Measurements from ENCODE around the gene GPR158. TPM values are rescaled to one million over a fixed set of nuclear protein-coding genes. Genes with fewer than 3 reads are reported as not detected.
A peak's percentile ranks its signal among the peaks of the same experiment; 100 is the strongest.
"Not testable (repeated sequence)": the region's sequence is repeated elsewhere in the genome, so short reads cannot be mapped to it uniquely, and the experiment has no call there.

The GPR158 gene, protein sequence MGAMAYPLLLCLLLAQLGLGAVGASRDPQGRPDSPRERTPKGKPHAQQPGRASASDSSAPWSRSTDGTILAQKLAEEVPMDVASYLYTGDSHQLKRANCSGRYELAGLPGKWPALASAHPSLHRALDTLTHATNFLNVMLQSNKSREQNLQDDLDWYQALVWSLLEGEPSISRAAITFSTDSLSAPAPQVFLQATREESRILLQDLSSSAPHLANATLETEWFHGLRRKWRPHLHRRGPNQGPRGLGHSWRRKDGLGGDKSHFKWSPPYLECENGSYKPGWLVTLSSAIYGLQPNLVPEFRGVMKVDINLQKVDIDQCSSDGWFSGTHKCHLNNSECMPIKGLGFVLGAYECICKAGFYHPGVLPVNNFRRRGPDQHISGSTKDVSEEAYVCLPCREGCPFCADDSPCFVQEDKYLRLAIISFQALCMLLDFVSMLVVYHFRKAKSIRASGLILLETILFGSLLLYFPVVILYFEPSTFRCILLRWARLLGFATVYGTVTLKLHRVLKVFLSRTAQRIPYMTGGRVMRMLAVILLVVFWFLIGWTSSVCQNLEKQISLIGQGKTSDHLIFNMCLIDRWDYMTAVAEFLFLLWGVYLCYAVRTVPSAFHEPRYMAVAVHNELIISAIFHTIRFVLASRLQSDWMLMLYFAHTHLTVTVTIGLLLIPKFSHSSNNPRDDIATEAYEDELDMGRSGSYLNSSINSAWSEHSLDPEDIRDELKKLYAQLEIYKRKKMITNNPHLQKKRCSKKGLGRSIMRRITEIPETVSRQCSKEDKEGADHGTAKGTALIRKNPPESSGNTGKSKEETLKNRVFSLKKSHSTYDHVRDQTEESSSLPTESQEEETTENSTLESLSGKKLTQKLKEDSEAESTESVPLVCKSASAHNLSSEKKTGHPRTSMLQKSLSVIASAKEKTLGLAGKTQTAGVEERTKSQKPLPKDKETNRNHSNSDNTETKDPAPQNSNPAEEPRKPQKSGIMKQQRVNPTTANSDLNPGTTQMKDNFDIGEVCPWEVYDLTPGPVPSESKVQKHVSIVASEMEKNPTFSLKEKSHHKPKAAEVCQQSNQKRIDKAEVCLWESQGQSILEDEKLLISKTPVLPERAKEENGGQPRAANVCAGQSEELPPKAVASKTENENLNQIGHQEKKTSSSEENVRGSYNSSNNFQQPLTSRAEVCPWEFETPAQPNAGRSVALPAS (N-terminal part only)
- total RNA-seq (2014; rRNA removed; shearing (Covaris generic)) = 0.58 and 1.1 TPM in 2 replicates

- DNase-seq (ENCODE audit: low spot score) = peak; percentile 85
Observed at GRCh38 chr10:25174461-25175230, at the start of gene GPR158. TSS of gene GPR158 (plus strand) at chr10:25175001. CDS start at chr10:25175421, 420 bp downstream.

GRCh38 chr10:25125201-25125611 is 49.6 kb upstream of the GPR158 start:
- no peak for DNase-seq (ENCODE audit: low spot score)

DNA sequence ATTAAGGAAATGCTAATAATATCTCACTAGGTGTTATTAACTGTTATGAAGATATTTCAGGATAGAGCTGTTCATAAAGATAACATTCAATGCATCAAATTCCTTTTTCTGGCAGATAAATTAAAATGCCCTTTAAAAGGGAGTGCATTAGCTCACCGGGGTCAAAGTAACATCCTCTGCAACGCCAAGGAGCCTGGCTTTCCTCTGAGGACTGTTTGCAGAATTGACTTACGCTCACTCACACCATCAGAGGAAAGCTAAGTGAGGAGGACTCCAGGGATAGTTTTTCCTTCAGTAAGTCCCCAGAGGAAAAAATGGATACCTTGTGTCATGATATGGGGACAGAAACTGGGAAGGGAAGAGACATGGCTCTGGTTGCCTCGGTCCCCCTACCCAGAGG is 45.2 kb upstream of the GPR158 start:
- DNase-seq (ENCODE audit: low spot score) = no peak

- peak; percentile 27 for DNase-seq (ENCODE audit: low spot score)
Observed at GRCh38 chr10:25130906-25131305, 43.9 kb upstream of the GPR158 start.

- peak; percentile 5 for DNase-seq (ENCODE audit: low spot score)
Observed at GRCh38 chr10:25142116-25142864, 32.5 kb upstream of the GPR158 start.

DNA sequence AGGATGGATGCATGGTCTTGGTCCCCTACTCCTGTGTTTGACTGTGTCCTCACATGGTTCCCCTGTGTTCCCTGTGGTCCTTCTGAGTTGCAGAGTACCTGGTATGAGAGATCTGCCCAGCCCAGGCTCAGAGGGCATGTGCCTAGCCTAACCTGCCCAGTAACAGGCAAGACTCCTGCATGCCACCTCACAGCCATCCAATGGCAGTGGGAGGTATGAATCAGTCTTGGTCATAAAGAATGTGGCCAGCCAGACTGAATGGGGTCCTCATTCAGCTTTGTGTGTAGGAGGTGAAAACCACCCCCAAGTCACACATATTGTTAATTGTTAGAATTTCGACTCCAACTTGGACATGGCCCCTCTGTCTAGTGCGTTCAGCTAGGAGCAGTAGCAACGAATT is 17.2 kb upstream of the GPR158 start:
- no peak for DNase-seq (ENCODE audit: low spot score)

DNA sequence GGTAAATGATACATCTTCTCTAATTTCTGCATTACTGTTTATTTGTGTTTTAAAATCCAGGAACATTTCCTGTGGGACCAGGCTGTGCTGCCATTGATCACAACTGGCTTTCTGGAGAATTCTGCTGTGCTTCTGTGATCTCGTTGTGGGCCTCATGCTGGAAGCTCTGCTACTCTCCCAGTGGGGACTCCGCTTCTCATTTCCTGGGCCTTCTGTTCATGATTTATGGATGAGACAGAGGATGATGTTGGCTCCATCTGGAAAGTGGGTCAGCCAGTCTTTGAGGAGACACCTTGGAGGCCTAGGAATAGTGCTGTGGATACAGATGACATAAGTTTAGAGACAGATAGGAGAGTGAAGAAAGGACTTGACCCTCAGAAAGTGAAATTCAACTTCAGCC is 15.2 kb upstream of the GPR158 start:
- DNase-seq (ENCODE audit: low spot score) = no peak

GRCh38 chr10:25162391-25162790 is 12.4 kb upstream of the GPR158 start:
- DNase-seq (ENCODE audit: low spot score) = no peak

- DNase-seq (ENCODE audit: low spot score) = not testable (repeated sequence)
Observed at GRCh38 chr10:25163464-25163863, 11.3 kb upstream of the GPR158 start.

- no peak for DNase-seq (ENCODE audit: low spot score)
Observed at GRCh38 chr10:25169740-25170139, 5.1 kb upstream of the GPR158 start.

DNA sequence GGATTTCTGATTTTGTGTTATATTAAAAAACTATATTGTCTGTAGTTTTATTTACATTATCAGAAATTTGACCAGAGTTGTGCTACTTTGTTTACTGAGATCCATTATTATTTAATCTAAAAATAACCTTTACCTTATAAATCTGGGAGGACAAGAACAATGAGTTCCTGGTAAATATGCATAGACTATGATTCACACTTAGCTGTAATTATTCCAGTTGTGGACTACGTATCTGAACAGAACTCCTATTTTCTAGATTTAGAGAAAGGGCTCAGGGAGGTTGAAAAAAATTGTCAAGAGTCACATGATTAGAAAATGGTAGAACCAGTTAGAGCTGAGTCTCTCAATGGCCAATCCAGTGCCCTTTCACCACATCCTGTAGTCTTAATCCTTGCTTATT is 4.2 kb upstream of the GPR158 start:
- no peak for DNase-seq (ENCODE audit: low spot score)

DNA sequence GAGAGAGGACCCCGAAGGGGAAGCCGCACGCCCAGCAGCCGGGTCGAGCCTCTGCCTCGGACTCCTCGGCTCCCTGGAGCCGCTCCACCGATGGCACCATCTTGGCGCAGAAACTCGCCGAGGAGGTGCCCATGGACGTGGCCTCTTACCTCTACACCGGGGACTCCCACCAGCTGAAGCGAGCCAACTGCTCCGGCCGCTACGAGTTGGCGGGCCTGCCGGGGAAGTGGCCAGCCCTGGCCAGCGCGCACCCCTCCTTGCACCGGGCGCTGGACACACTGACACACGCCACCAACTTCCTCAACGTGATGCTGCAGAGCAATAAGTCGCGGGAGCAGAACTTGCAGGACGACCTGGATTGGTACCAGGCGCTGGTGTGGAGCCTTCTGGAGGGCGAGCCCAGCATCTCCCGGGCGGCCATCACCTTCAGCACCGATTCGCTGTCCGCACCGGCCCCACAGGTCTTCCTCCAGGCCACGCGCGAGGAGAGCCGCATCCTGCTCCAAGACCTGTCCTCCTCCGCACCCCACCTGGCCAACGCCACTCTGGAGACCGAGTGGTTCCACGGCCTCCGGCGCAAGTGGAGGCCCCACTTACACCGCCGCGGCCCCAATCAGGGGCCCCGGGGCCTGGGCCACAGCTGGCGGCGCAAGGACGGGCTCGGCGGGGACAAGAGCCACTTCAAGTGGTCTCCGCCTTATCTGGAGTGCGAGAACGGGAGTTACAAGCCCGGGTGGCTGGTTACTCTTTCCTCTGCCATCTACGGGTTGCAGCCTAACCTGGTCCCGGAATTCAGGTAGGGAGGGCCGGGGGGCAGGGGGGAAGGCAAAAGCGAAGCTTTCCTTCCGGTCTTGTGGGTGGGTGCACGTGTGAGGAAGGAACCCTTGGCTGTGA is 973 bp downstream of the GPR158 start:
- DNase-seq (ENCODE audit: low spot score) = no peak

GRCh38 chr10:25176421-25176968 is 1.7 kb downstream of the GPR158 start:
- DNase-seq (ENCODE audit: low spot score) = no peak

GRCh38 chr10:25177093-25177753 is 2.4 kb downstream of the GPR158 start:
- no peak for DNase-seq (ENCODE audit: low spot score)

DNA sequence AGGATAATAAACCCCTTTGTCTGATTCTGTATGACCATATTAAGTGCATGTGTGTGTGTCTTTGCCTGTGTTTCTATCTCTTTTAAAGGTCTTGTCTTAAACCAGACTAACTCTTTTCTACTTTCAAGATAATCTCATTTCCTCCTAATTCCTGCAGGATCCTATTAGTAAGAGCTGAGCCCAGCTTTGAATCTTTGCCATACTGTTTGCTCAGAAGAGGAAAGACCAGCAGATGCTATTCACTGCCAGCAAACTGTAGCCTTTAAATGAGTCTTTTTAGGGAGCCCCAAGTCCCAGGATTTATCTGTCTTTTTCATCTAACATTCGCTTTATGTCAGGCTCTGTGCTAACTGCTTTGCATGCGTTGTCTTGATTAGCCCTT is 2.9 kb downstream of the GPR158 start:
- DNase-seq (ENCODE audit: low spot score) = no peak

GRCh38 chr10:25178411-25178810 is 3.6 kb downstream of the GPR158 start:
- DNase-seq (ENCODE audit: low spot score) = no peak

DNA sequence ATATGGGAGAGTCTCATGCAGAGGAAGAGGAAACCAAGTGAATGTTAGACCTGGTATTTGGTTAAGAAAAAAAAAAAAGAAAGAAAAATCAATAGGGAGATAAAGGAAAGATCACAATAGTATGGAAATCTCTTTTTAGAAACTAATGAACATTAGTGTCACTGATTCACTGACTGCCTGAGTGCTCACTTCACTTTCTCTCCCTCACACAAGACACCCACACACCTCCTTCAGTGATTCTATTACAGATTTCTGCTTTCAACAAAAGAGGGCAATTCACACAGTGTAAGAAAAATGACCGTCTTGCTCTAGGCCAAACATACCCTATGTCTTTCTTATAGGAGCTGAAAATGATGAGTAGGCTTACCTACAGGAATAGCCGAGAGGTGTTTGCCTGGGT is 6.0 kb downstream of the GPR158 start:
- no peak for DNase-seq (ENCODE audit: low spot score)

- no peak for DNase-seq (ENCODE audit: low spot score)
Observed at GRCh38 chr10:25182636-25183035, 7.8 kb downstream of the GPR158 start.
